SK-N-SH (cell line): ENCODE results near the gene MRPS35. TPM values are rescaled to one million over a fixed set of nuclear protein-coding genes. Genes with fewer than 3 reads are reported as not detected.
"Not testable (repeated sequence)": the region's sequence is repeated elsewhere in the genome, so short reads cannot be mapped to it uniquely, and the experiment has no call there.

Experiments
- CTCF ChIA-PET: fragments of 300-600, 350-600 bp; formaldehyde crosslinking; extraction: SDS; loops from one replicate; lab custom pipeline; 2021; lab: Yijun Ruan, JAX
- POLR2A ChIA-PET: fragments of 350-600 bp; sonication (Branson Sonifier 250); formaldehyde crosslinking; extraction: SDS; loops from one replicate; lab custom pipeline; 2020; ENCODE audit warnings: antibody characterized with exemption, inconsistent platforms; lab: Yijun Ruan, JAX
- DNase-seq: peaks from one replicate; pipeline ENCODE4 v3.0.0; 2012
- H2AFZ ChIP-seq: fragments of 200-600 bp; sonication (generic); 2 replicates; pipeline ENCODE4 v1.8.1; 2016; ENCODE audit warnings: antibody characterized with exemption, mild to moderate bottlenecking, low read depth
- H3F3A ChIP-seq: fragments of 200-600 bp; sonication (generic); replicated peaks from 2 replicates; pipeline ENCODE3; 2016; ENCODE audit warnings: antibody characterized with exemption, mild to moderate bottlenecking; ENCODE audit not compliant: insufficient read depth
- H3K27ac ChIP-seq, 2 experiments: fragments of 200-500 bp in 1 of 2; fragments of 200-600 bp in 1 of 2; sonication (Bioruptor generic) in 1 of 2; sonication (generic), shearing (Covaris generic) in 1 of 2; 2 replicates each; pipeline versions ENCODE4 v1.5.1 to v1.6.1; 2014 to 2016; ENCODE audit warnings: low read depth in 2 of 2, inconsistent platforms in 1 of 2, low read length in 1 of 2, mild to moderate bottlenecking in 1 of 2, mixed read lengths in 1 of 2
- H3K27me3 ChIP-seq: fragments of 200-600 bp; sonication (generic), shearing (Covaris generic); 2 replicates; pipeline ENCODE4 v1.6.1; 2016; ENCODE audit warnings: mixed run types; ENCODE audit not compliant: insufficient read depth
- H3K36me3 ChIP-seq, 2 experiments: fragments of 200-500 bp in 1 of 2; fragments of 200-600 bp in 1 of 2; sonication (Bioruptor generic) in 1 of 2; sonication (generic) in 1 of 2; replicated peaks in 1 of 2; 2 replicates each; pipeline versions ENCODE3 to v1.5.1; 2014 to 2016; ENCODE audit warnings: low read length in 1 of 2, mild to moderate bottlenecking in 1 of 2; ENCODE audit not compliant: insufficient read depth in 2 of 2, control insufficient read depth in 1 of 2
- H3K4me1 ChIP-seq, 2 experiments: fragments of 200-500 bp in 1 of 2; fragments of 200-600 bp in 1 of 2; sonication (Bioruptor generic) in 1 of 2; sonication (generic), shearing (Covaris generic) in 1 of 2; 2 replicates each; pipeline versions ENCODE4 v1.5.1 to v1.6.1; 2014 to 2016; ENCODE audit warnings: low read depth in 1 of 2, low read length in 1 of 2, mixed run types in 1 of 2; ENCODE audit not compliant: insufficient read depth in 2 of 2, control insufficient read depth in 1 of 2
- H3K4me2 ChIP-seq: fragments of 200-600 bp; sonication (generic), shearing (Covaris generic); 2 replicates; pipeline ENCODE4 v1.6.1; 2017; ENCODE audit warnings: mixed run types
- H3K4me3 ChIP-seq, 2 experiments: fragments of 200-500 bp in 1 of 2; fragments of 200-600 bp in 1 of 2; sonication (Bioruptor generic) in 1 of 2; sonication (generic), shearing (Covaris generic) in 1 of 2; 2 replicates each; pipeline versions ENCODE4 v1.5.1 to v1.8.1; 2014 to 2016; ENCODE audit warnings: low read depth in 2 of 2, inconsistent platforms in 1 of 2, low read length in 1 of 2, mild to moderate bottlenecking in 1 of 2, mixed read lengths in 1 of 2, moderate library complexity in 1 of 2
- H3K79me2 ChIP-seq: fragments of 200-600 bp; sonication (generic); 2 replicates; pipeline ENCODE4 v1.8.1; 2017; ENCODE audit warnings: mild to moderate bottlenecking; ENCODE audit not compliant: insufficient read depth
- H3K9ac ChIP-seq: fragments of 200-600 bp; sonication (generic); 2 replicates; pipeline ENCODE4 v1.6.1; 2017; ENCODE audit warnings: mixed run types
- H3K9me2 ChIP-seq: fragments of 200-600 bp; sonication (generic); 2 replicates; pipeline ENCODE4 v1.6.1; 2017; ENCODE audit warnings: mixed run types
- H3K9me3 ChIP-seq: fragments of 200-600 bp; sonication (generic); 2 replicates; pipeline ENCODE4 v1.6.1; 2017; ENCODE audit warnings: mixed run types, mild to moderate bottlenecking, moderate library complexity
- H4K20me1 ChIP-seq: fragments of 200-600 bp; sonication (generic); 2 replicates; pipeline ENCODE4 v1.6.1; 2017; ENCODE audit warnings: mild to moderate bottlenecking, mixed run types; ENCODE audit not compliant: insufficient read depth
- CHD2 ChIP-seq: fragments of 150-350 bp; IDR thresholded peaks from 2 replicates; pipeline ENCODE4 v1.6.1; 2018; ENCODE audit warnings: low read length; ENCODE audit not compliant: partially characterized antibody
- CTCF ChIP-seq: fragments of 200-600 bp; sonication (generic); IDR thresholded peaks from 2 replicates; pipeline ENCODE4 v1.6.1; 2017; ENCODE audit warnings: antibody characterized with exemption, mild to moderate bottlenecking, moderate library complexity
- EZH2phosphoT487 ChIP-seq: fragments of 200-600 bp; sonication (generic); IDR thresholded peaks from 2 replicates; pipeline ENCODE4 v1.6.1; 2017; ENCODE audit warnings: low read depth, mixed run types, mild to moderate bottlenecking, antibody characterized with exemption, moderate library complexity, borderline replicate concordance
- FOSL2 ChIP-seq: IDR thresholded peaks from 2 replicates; pipeline ENCODE4 v1.4.0; 2012; ENCODE audit warnings: low read depth, mild to moderate bottlenecking, moderate library complexity, borderline replicate concordance
- FOXJ3 ChIP-seq: sonication (generic); formaldehyde crosslinking; IDR thresholded peaks from 2 replicates; pipeline ENCODE4 v1.5.1; 2020; ENCODE audit warnings: mild to moderate bottlenecking, missing genetic modification reagents
- FOXM1 ChIP-seq: IDR thresholded peaks from 2 replicates; pipeline ENCODE4 v1.4.0; 2012; ENCODE audit warnings: low read depth, mild to moderate bottlenecking
- GABPA ChIP-seq: IDR thresholded peaks from 2 replicates; pipeline ENCODE4 v1.4.0; 2012; ENCODE audit warnings: low read depth, mild to moderate bottlenecking
- IRF3 ChIP-seq: fragments of 150-350 bp; IDR thresholded peaks from 2 replicates; pipeline ENCODE4 v1.6.1; 2016; ENCODE audit warnings: mild to moderate bottlenecking, low read depth, low read length
- JUND ChIP-seq: IDR thresholded peaks from 2 replicates; pipeline ENCODE4 v1.4.0; 2012
- MAX ChIP-seq: IDR thresholded peaks from 2 replicates; pipeline ENCODE4 v1.4.0; 2012; ENCODE audit warnings: low read depth
- MEF2A ChIP-seq: IDR thresholded peaks from 2 replicates; pipeline ENCODE4 v1.4.0; 2012; ENCODE audit warnings: low read depth, borderline replicate concordance
- NRF1 ChIP-seq: IDR thresholded peaks from 2 replicates; pipeline ENCODE4 v1.6.1; 2012; ENCODE audit warnings: low read depth, mild to moderate bottlenecking, low read length
- POLR2AphosphoS5 ChIP-seq: IDR thresholded peaks from 2 replicates; pipeline ENCODE4 v1.6.1; 2012; ENCODE audit warnings: low read depth, low read length
- RCOR1 ChIP-seq: fragments of 150-350 bp; IDR thresholded peaks from 2 replicates; pipeline ENCODE4 v1.6.1; 2017; ENCODE audit warnings: antibody characterized with exemption, low read length
- RFX5 ChIP-seq: IDR thresholded peaks from 2 replicates; pipeline ENCODE4 v1.6.1; 2012; ENCODE audit warnings: mild to moderate bottlenecking, improper control_type of control experiment, low read length
- RXRA ChIP-seq: IDR thresholded peaks from 2 replicates; pipeline ENCODE4 v1.4.0; 2012; ENCODE audit warnings: low read depth, mild to moderate bottlenecking, borderline replicate concordance
- TEAD4 ChIP-seq: IDR thresholded peaks from 2 replicates; pipeline ENCODE4 v1.4.0; 2012; ENCODE audit warnings: mild to moderate bottlenecking, borderline replicate concordance; ENCODE audit not compliant: insufficient read depth
- USF1 ChIP-seq: IDR thresholded peaks from 2 replicates; pipeline ENCODE4 v1.4.0; 2012; ENCODE audit warnings: low read depth, borderline replicate concordance
- USF2 ChIP-seq: fragments of 150-350 bp; IDR thresholded peaks from 2 replicates; pipeline ENCODE4 v1.6.1; 2017; ENCODE audit warnings: antibody characterized with exemption, low read length, low read depth, borderline replicate concordance
- WGBS: methylation state at CpG from one replicate; pipeline ENCODE4 v1.1.6; 2017; ENCODE audit warnings: low lambda C conversion rate; 5-methylcytosine and 5-hydroxymethylcytosine counted together
- polyA plus RNA-seq, 3 experiments: library from polyadenylated mRNA; depleted of rRNA; stranded (reverse); fragments of >200 nt; gene quantifications; 2 replicates each; pipeline ENCODE4 v1.2.3, GENCODE V29; 2012

Gene MRPS35
- polyA plus RNA-seq, 1 of the 3 experiments (the other 2 are of a cell fraction), result 32.4 TPM

- H3K4me3 ChIP-seq, H3K9ac ChIP-seq, DNase-seq, H3F3A ChIP-seq, H3K9me3 ChIP-seq, POLR2A ChIA-PET, H3K4me2 ChIP-seq, H3K9me2 ChIP-seq, H3K4me1 ChIP-seq, CTCF ChIA-PET, H4K20me1 ChIP-seq, H3K27me3 ChIP-seq, H3K27ac ChIP-seq, H2AFZ ChIP-seq: not testable (repeated sequence)
- 100% methylated on average over 1 of the region's 1 CpG for WGBS
- Histone ChIP-seq H3K79me2 (peaks cover 11% of the 10 kb centered on the region; the same call in 1 of the 2 replicates), H3K36me3 (peaks cover 29 to 50% of the 10 kb centered on the region in 2 experiments)
Observed at GRCh38 chr12:27745734-27746133, 35.1 kb downstream of the MRPS35 start.

- H3K27ac ChIP-seq, result no peak overlapping the region
- WGBS, result 88% methylated on average over 3 of the region's 3 CpGs
- H3K36me3 ChIP-seq, result peaks cover 27 to 39% of the 10 kb centered on the region in 2 experiments
- no peaks in the 10 kb centered on the region for H4K20me1 ChIP-seq
- H3K9me2 ChIP-seq, result no peaks in the 10 kb centered on the region
- POLR2A ChIA-PET, result no interaction called here
- no peak overlapping the region for H3K4me2 ChIP-seq
- H3K4me1 ChIP-seq, result peaks cover 0 to 9% of the 10 kb centered on the region in 2 experiments; a peak in 1 of 4 replicates
- no peak overlapping the region for H3K9ac ChIP-seq
- no peaks in the 10 kb centered on the region for H3F3A ChIP-seq
- CTCF ChIA-PET, result no interaction called here
- no peaks in the 10 kb centered on the region for H3K9me3 ChIP-seq
- no peak for TF ChIP-seq MAX
- TF ChIP-seq IRF3, result no peak
- no peak for TF ChIP-seq FOXM1
- no peak for TF ChIP-seq RXRA
- no peak for TF ChIP-seq USF1
- no peak for TF ChIP-seq RFX5
- TF ChIP-seq NRF1, result no peak
- no peak for TF ChIP-seq JUND
- no peak for TF ChIP-seq FOSL2
- no peak for TF ChIP-seq MEF2A
- TF ChIP-seq POLR2AphosphoS5, result no peak
- no peak for TF ChIP-seq FOXJ3 (CRISPR knock-in tag)
- TF ChIP-seq EZH2phosphoT487, result no peak
- no peak for TF ChIP-seq CHD2
- no peak for TF ChIP-seq CTCF
- TF ChIP-seq TEAD4, result no peak
- TF ChIP-seq GABPA, result no peak
- TF ChIP-seq RCOR1, result no peak
- no peak for TF ChIP-seq USF2
- H2AFZ ChIP-seq, result no peak overlapping the region
- no peaks in the 10 kb centered on the region for H3K27me3 ChIP-seq
- H3K4me3 ChIP-seq, result no peak overlapping the region
- peaks cover 12% of the 10 kb centered on the region; the same call in 1 of the 2 replicates for H3K79me2 ChIP-seq
- DNase-seq, result no peak
Observed at GRCh38 chr12:27747111-27747820, 36.6 kb downstream of the MRPS35 start.
